Stimulated activated CD8-positive, alpha-beta memory T cell treated with anti-CD3 and anti-CD28 coated beads, Interleukin-15, amount 100 ng/mL, for 48 hours (primary cell): ENCODE data around the gene PPFIA4.

Source experiments
- DNase-seq, 2 donors: peaks; one replicate each; pipeline ENCODE4 v3.0.0-alpha.2; 2020; ENCODE audit warnings: low read depth in 2 of 2

Gene PPFIA4

GRCh38 chr1:203040513-203041275 lies 14.4 kb downstream of the PPFIA4 start:
- no peak for DNase-seq

GRCh38 chr1:203041351-203041932 lies 15.2 kb downstream of the PPFIA4 start:
- no peak for DNase-seq

GRCh38 chr1:203043830-203044545 lies 17.7 kb downstream of the PPFIA4 start:
- no peak for DNase-seq

- no peak for DNase-seq
Observed at GRCh38 chr1:203044546-203045250, 18.4 kb downstream of the PPFIA4 start.

- no peak for DNase-seq
Observed at GRCh38 chr1:203045336-203045735, 19.0 kb downstream of the PPFIA4 start.

GRCh38 chr1:203045821-203046594 lies 19.7 kb downstream of the PPFIA4 start:
- DNase-seq, result no peak

GRCh38 chr1:203046984-203047630 lies 20.8 kb downstream of the PPFIA4 start:
- no peak for DNase-seq

- no peak for DNase-seq
Observed at GRCh38 chr1:203048086-203048485, 21.8 kb downstream of the PPFIA4 start.

- no peak for DNase-seq
Observed at GRCh38 chr1:203048555-203049051, 22.3 kb downstream of the PPFIA4 start.

- DNase-seq, result no peak
Observed at GRCh38 chr1:203049077-203049476, 22.8 kb downstream of the PPFIA4 start.

- DNase-seq, result no peak
Observed at GRCh38 chr1:203049576-203050180, 23.4 kb downstream of the PPFIA4 start.

- DNase-seq, result no peak
Observed at GRCh38 chr1:203050826-203051225, 24.5 kb downstream of the PPFIA4 start.

- no peak for DNase-seq
Observed at GRCh38 chr1:203051841-203052324, 25.6 kb downstream of the PPFIA4 start.

- no peak for DNase-seq
Observed at GRCh38 chr1:203052601-203053000, 26.3 kb downstream of the PPFIA4 start.

- no peak for DNase-seq
Observed at GRCh38 chr1:203054184-203054583, 27.9 kb downstream of the PPFIA4 start.

- no peak for DNase-seq
Observed at GRCh38 chr1:203054642-203055041, 28.4 kb downstream of the PPFIA4 start.

GRCh38 chr1:203055161-203055799 lies 29.0 kb downstream of the PPFIA4 start:
- DNase-seq, result no peak

- DNase-seq, result no peak
Observed at GRCh38 chr1:203056012-203056411, 29.7 kb downstream of the PPFIA4 start.

GRCh38 chr1:203056516-203056915 lies 30.2 kb downstream of the PPFIA4 start:
- no peak for DNase-seq
